Activated naive CD8-positive, alpha-beta T cell (primary cell): ENCODE data around the gene DIPK1B.
"Not testable (repeated sequence)": the region's sequence is repeated elsewhere in the genome, so short reads cannot be mapped to it uniquely, and the experiment has no call there.

Source experiments
- H3K27ac Mint-ChIP-seq: one replicate; pipeline ENCODE4 v1.8.0; 2021; ENCODE audit warnings: mixed read lengths
- H3K27me3 Mint-ChIP-seq: one replicate; pipeline ENCODE4 v1.8.0; 2021; ENCODE audit warnings: mixed read lengths
- H3K36me3 Mint-ChIP-seq: one replicate; pipeline ENCODE4 v1.8.0; 2021; ENCODE audit warnings: mixed read lengths
- H3K4me1 Mint-ChIP-seq: one replicate; pipeline ENCODE4 v1.8.0; 2021; ENCODE audit warnings: low read depth, mixed read lengths
- H3K4me3 Mint-ChIP-seq: one replicate; pipeline ENCODE4 v1.8.0; 2021; ENCODE audit warnings: mild to moderate bottlenecking, mixed read lengths
- H3K9me3 Mint-ChIP-seq: one replicate; pipeline ENCODE4 v1.8.0; 2021; ENCODE audit warnings: low read depth, mixed read lengths

DIPK1B gene

DNA sequence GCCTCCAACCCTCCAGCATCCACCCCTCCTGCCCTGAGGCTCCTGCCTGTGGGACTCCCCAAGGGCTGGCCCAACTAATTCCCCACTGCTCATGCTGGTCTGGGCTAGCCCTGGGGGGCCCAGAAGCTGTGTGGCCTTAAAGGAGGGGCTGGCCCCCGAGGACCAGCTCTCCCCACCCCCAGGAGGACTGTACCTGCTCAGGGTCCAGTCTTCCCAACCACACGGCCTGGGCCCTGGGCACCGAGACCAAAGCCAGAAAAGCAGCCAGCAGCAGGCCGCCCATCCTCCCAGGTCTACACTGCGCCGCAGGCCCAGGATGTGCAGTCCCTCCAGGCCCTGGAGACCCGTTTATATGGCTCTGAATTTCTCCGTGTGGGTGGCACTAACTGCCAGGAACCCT lies 35.8 kb downstream of the DIPK1B start, which contains the start of gene LCN6:
TSS of gene LCN6 (minus strand) at position 325 of the 400 bp plus-strand sequence. CDS start at position 283, 42 bp downstream.
- H3K36me3 Mint-ChIP-seq: peaks cover 6% of the 10 kb centered on the region
- peaks cover 1% of the 10 kb centered on the region for H3K27me3 Mint-ChIP-seq
- H3K4me3 Mint-ChIP-seq: no peak within 1 kb of the TSS
- H3K27ac Mint-ChIP-seq: no peak within 1 kb of the TSS
- peaks cover 15% of the 10 kb centered on the region for H3K9me3 Mint-ChIP-seq
- peaks cover 5% of the 10 kb centered on the region for H3K4me1 Mint-ChIP-seq

DNA sequence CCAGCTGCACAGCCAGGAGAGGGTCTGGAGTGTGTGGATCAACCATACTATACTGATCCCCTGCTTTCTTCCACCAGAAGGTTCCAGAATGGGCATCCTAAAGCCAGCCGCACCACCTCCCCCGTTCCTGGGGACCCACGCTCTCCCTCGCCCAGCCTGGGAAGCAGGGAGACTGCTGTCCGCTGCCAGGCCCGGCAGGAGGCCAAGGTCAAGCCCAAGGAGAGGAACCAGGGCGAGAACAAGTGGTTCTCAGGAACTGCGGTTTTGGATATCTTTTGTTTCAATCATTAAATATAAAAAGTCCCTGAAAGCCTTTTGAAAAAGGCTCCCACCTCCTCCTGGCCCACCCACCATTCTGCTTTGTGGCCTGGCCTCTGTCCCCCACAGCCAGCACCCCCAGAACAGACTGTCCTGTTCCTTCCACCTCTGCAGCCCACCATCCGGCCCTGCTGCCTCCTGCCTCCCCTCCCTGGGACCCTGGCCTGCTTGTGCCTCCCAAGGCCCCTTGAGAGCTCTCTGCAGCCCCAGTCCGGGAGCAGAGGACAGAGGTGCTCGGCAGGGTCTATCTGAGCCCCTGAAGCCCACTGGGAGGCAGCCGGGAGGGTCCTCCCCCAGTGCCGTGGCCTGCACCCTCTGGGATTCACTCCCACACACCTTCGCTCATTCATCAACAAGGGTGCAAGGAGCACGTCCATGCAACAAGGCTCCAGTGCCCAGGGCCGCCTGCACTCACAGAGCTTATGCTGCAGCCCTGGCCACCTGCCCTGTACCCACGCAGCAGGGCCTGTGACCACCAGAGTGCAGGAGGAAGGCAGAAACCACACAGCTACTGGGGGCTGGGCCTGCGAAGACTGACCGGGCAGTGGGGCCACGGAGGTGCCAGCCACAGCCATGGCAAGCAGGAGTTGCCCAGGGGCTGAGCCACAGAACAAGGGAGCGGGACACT lies 36.6 kb downstream of the DIPK1B start:
- Mint-ChIP-seq H3K4me1 (peaks cover 5% of the 10 kb centered on the region), H3K9me3 (peaks cover 15% of the 10 kb centered on the region), H3K4me3 (no peak overlapping the region), H3K36me3 (peaks cover 6% of the 10 kb centered on the region), H3K27ac (no peak overlapping the region), H3K27me3 (peaks cover 1% of the 10 kb centered on the region)

DNA sequence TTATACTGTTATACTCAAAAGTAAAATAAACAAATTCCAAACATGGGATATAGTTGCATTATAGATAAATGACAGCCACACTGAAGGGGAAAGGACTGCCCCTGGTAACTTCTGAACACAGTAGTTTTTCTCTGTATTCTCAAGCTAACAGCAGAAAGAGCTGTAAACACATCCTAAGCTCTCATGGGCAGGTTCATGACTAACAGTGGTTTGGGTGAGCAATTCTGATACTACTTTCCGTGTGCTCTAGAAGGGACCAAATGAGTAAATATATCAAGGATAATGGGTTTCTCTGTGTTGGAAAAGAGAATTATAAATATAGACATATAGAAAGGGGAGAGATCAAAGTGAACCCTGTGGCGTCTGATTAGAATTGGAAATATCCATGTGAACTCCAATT lies 38.2 kb downstream of the DIPK1B start:
- no peak overlapping the region for H3K27ac Mint-ChIP-seq
- peaks cover 15% of the 10 kb centered on the region for H3K9me3 Mint-ChIP-seq
- peaks cover 6% of the 10 kb centered on the region for H3K36me3 Mint-ChIP-seq
- H3K4me1 Mint-ChIP-seq: peaks cover 5% of the 10 kb centered on the region
- no peak overlapping the region for H3K4me3 Mint-ChIP-seq
- peaks cover 3% of the 10 kb centered on the region for H3K27me3 Mint-ChIP-seq

DNA sequence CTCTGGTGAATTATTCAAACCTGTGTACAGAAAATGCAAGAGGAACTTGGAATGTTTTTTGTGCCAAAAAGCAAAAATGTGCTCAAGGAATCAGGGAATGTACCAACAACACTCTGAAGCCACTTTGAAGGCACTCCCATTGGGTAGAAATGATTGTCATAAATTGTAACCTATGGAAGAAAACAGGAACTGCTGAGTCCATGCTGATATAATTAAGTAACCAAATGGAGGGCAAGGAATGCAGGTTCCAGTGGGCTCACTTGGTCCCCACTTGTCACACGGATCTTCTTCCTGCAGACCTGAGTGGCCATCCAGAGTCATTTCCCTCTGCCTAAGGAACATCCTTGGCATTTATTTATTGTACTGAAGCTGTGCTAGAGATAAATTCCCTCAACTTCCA lies 38.9 kb downstream of the DIPK1B start:
- Mint-ChIP-seq H3K9me3 (peaks cover 15% of the 10 kb centered on the region), H3K4me3 (no peak overlapping the region), H3K36me3 (peaks cover 6% of the 10 kb centered on the region), H3K4me1 (peaks cover 5% of the 10 kb centered on the region), H3K27me3 (peaks cover 5% of the 10 kb centered on the region), H3K27ac (no peak overlapping the region)

DNA sequence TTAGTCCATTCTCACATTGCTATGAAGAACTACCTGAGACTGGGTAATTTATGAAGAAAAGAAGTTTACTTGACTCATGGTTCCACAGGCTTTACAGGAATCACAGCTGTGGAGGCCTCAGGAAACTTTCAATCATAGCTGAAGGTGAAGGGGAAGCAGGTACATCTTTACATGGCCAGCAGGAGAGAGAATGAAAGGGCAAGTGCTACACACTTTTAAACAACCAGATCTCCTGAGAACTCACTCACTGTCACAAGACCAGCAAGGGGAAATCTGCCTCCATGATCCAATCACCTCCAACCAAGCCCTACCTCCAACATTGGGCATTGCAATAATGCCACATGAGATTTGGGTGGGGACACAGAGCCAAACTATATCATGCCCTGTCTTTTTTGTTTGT lies 39.4 kb downstream of the DIPK1B start:
- peaks cover 5% of the 10 kb centered on the region for H3K4me1 Mint-ChIP-seq
- H3K27ac Mint-ChIP-seq: no peak overlapping the region
- H3K4me3 Mint-ChIP-seq: no peak overlapping the region
- peaks cover 5% of the 10 kb centered on the region for H3K27me3 Mint-ChIP-seq
- peaks cover 15% of the 10 kb centered on the region for H3K9me3 Mint-ChIP-seq
- peaks cover 6% of the 10 kb centered on the region for H3K36me3 Mint-ChIP-seq

DNA sequence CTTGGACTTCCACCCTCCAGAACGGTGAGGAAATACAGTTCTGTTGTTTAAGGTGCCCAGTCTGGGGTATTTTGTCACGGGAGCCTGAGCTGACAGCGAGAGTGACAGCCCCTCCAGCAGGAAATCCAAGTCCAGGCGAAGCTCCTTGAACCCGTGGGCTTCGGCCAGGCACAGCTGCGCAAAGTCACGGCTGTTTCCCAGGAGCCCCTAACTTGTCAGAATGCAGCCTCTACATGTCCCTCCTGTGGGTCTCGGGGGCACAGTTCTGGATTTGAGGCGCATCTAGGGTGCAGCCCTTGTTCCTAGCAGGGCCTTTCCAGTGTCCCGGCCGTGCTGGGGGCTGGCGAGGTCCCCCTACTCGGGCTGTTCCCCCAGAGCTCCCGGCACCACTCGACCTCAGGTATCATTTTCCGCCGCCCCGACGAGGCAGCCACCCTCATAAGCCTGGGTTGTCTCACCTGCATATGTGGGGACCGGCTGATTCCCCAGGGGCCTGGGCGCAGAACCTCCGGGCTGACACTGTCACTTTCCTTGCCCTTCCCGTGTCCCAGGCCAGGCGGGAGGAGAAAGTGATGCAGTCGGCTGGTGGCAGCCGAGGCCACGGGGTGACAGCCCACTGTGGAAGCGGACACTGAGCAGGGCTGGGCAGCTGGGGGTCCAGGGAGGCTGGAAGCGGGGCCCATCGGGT lies 41.1 kb downstream of the DIPK1B start:
- Mint-ChIP-seq H3K4me1 (peaks cover 5% of the 10 kb centered on the region), H3K36me3 (peaks cover 6% of the 10 kb centered on the region), H3K9me3 (peaks cover 15% of the 10 kb centered on the region), H3K27ac (no peak overlapping the region), H3K27me3 (peaks cover 5% of the 10 kb centered on the region), H3K4me3 (no peak overlapping the region)

DNA sequence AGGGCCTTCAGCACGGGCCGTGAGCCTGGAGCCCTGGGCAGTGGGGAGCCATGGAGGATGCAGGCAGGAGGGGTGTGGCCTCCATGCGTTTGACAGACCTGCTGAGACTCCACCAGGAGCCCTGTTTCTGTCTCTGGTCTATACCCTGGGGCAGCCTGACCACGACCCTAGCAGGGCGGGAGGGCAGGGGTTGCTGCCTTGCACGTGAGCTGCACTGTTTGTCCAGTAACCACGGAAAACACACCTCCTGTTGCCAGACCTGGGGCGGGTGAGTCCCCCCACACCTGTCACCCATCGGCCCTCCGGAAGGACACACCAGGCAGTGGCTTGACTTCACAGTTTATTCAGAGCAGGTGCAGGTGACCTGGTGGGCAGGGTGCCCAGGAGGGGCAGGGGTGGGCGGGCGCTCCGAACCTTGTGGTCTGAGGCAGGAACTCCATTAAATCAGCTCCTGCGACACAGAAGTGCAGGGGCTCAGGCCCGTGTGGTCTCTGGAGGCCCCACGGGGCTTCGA lies 41.7 kb downstream of the DIPK1B start:
- peaks cover 5% of the 10 kb centered on the region for H3K4me1 Mint-ChIP-seq
- no peak overlapping the region for H3K4me3 Mint-ChIP-seq
- H3K9me3 Mint-ChIP-seq: peaks cover 15% of the 10 kb centered on the region
- H3K36me3 Mint-ChIP-seq: peaks cover 6% of the 10 kb centered on the region
- peaks cover 5% of the 10 kb centered on the region for H3K27me3 Mint-ChIP-seq
- no peak overlapping the region for H3K27ac Mint-ChIP-seq

GRCh38 chr9:136754626-136755301 lies 42.4 kb downstream of the DIPK1B start:
- no peak overlapping the region for H3K4me3 Mint-ChIP-seq
- peaks cover 5% of the 10 kb centered on the region for H3K4me1 Mint-ChIP-seq
- H3K27ac Mint-ChIP-seq: no peak overlapping the region
- peaks cover 5% of the 10 kb centered on the region for H3K27me3 Mint-ChIP-seq
- H3K36me3 Mint-ChIP-seq: peaks cover 6% of the 10 kb centered on the region
- H3K9me3 Mint-ChIP-seq: peaks cover 15% of the 10 kb centered on the region

DNA sequence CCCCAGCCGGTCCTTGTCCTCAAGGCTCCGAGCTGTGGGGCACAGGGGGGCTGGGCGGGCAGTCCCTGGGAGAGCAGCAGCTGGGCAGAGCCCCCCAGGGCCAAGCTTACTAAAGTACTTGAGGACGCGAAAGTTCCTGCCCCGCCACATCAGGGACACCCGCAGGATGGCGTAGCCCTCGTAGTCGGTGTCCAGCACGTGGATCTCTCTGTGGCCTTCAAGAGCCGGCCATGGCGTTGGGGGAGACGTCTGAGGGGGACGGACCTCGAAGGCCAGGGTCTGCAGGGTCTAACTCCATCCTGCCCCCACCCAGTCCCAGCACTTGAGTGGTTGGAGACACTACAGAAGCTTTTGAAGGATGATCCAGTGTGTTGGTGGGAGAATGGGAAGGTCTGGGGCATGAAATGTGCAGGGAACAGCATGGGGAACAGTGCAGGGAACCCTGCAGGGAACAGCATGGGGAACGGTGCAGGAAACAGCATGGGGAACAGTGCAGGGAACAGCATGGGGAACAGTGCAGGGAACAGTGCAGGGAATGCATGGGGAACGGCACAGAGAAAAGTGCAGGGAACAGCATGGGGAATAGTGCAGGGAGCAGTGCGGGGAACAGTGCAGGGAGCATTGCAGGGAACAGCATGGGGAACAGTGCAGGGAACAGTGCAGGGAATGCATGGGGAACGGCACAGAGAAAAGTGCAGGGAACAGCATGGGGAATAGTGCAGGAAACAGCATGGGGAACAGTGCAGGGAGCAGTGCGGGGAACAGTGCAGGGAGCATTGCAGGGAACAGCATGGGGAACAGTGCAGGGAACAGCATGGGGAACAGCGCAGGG lies 43.1 kb downstream of the DIPK1B start:
- not testable (repeated sequence) for H3K4me3 Mint-ChIP-seq, H3K36me3 Mint-ChIP-seq, H3K27ac Mint-ChIP-seq, H3K4me1 Mint-ChIP-seq, H3K27me3 Mint-ChIP-seq
- peaks cover 15% of the 10 kb centered on the region for H3K9me3 Mint-ChIP-seq

DNA sequence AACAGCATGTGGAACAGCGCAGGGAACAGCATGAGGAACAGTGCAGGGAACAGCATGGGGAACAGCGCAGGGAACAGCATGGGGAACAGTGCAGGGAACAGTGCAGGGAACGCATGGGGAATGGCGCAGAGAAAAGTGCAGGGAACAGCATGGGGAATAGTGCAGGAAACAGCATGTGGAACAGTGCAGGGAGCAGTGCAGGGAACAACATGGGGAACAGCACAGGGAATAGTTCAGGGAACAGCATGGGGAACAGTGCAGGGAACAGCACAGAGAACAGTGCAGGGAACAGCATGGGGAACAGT lies 43.7 kb downstream of the DIPK1B start:
- H3K27me3 Mint-ChIP-seq: peaks cover 5% of the 10 kb centered on the region
- no peak overlapping the region for H3K4me3 Mint-ChIP-seq

GRCh38 chr9:136756836-136757235 lies 44.5 kb downstream of the DIPK1B start:
- Mint-ChIP-seq H3K4me1 (no peaks in the 10 kb centered on the region), H3K27ac (no peak overlapping the region)

More for the DNA sequence above, 43.7 kb downstream of the DIPK1B start:
- Mint-ChIP-seq H3K36me3 (peaks cover 6% of the 10 kb centered on the region), H3K27ac (no peak overlapping the region), H3K9me3 (peaks cover 15% of the 10 kb centered on the region), H3K4me1 (no peaks in the 10 kb centered on the region)

DNA sequence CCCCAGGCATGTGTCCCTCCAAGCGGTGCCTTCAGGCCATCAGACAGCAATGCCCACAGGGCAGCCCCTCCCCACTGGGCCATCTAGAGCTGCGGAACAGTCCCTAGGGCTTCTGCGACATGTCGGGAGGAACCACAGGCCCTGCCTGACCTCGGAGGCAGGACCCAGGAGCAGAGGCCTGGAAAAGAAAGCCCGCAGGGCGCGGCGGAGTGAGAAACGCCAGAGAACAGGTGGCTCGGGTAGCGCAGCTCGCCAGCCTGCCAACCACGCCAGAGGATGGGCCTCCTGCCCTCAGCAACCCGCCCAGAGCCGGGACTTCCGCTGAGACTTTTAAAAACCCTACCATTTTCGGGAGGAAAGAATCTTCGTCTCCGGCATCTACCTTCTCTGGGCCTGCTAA lies 45.0 kb downstream of the DIPK1B start:
- Mint-ChIP-seq H3K27ac (no peak overlapping the region), H3K9me3 (peaks cover 6% of the 10 kb centered on the region), H3K4me1 (no peaks in the 10 kb centered on the region), H3K27me3 (peaks cover 5% of the 10 kb centered on the region), H3K36me3 (peaks cover 4% of the 10 kb centered on the region), H3K4me3 (no peak overlapping the region)

More at GRCh38 chr9:136756836-136757235, 44.5 kb downstream of the DIPK1B start:
- H3K9me3 Mint-ChIP-seq: peaks cover 11% of the 10 kb centered on the region
- H3K36me3 Mint-ChIP-seq: peaks cover 6% of the 10 kb centered on the region
- H3K4me3 Mint-ChIP-seq: no peak overlapping the region
- H3K27me3 Mint-ChIP-seq: peaks cover 5% of the 10 kb centered on the region

- peaks cover 4% of the 10 kb centered on the region for H3K27me3 Mint-ChIP-seq
- no peaks in the 10 kb centered on the region for H3K36me3 Mint-ChIP-seq
- peaks cover 2% of the 10 kb centered on the region for H3K9me3 Mint-ChIP-seq
- no peak overlapping the region for H3K27ac Mint-ChIP-seq
- H3K4me1 Mint-ChIP-seq: no peaks in the 10 kb centered on the region
- H3K4me3 Mint-ChIP-seq: no peak overlapping the region
These were observed 45.4 kb downstream of the DIPK1B start for GRCh38 chr9:136757751-136758140.

DNA sequence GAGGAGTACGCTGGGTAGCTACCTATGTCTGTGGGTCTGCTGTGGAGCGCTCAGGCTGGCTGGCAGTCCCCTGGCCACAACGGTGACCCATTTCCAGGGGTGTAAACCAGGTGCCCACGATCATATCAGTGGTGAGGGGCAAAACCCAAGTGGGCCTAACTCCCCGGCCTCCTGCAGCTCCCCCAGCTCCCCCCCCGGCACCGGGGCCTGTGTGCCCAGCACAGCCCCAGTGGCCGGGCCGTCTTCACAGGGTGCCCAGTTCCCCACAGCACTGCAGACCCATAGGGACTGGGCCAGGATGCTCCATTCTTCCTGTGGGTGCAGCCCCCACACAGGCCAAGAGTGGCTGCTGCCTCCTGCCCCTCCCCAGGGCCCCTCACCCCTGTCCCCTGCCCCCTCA lies 46.6 kb downstream of the DIPK1B start:
- Mint-ChIP-seq H3K4me1 (no peaks in the 10 kb centered on the region), H3K27me3 (peaks cover 4% of the 10 kb centered on the region), H3K9me3 (no peaks in the 10 kb centered on the region), H3K36me3 (no peaks in the 10 kb centered on the region), H3K27ac (no peak overlapping the region), H3K4me3 (no peak overlapping the region)
